PC-3 (cell line): ENCODE measurements around the gene TMEM87B.

ENCODE experiments used
- EZH2 ChIP-seq: fragments of 300-600 bp; sonication (generic); IDR thresholded peaks from one replicate; pipeline ENCODE4 v1.6.1; 2017; ENCODE audit warnings: antibody characterized with exemption, mild to moderate bottlenecking, low read length; ENCODE audit not compliant: unreplicated experiment
- EZH2phosphoT487 ChIP-seq: fragments of 300-600 bp; sonication (generic); IDR thresholded peaks from 2 replicates; pipeline ENCODE4 v1.6.1; 2018; ENCODE audit warnings: mild to moderate bottlenecking, antibody characterized with exemption, low read length, borderline replicate concordance
- TF ChIP-seq, protein P1 (sequence below): fragments of 300-600 bp; sonication (generic); conservative IDR thresholded peaks from 2 replicates; pipeline ENCODE4 v1.5.1; 2017; ENCODE audit warnings: antibody characterized with exemption, low read depth, mild to moderate bottlenecking, low read length

DNA sequence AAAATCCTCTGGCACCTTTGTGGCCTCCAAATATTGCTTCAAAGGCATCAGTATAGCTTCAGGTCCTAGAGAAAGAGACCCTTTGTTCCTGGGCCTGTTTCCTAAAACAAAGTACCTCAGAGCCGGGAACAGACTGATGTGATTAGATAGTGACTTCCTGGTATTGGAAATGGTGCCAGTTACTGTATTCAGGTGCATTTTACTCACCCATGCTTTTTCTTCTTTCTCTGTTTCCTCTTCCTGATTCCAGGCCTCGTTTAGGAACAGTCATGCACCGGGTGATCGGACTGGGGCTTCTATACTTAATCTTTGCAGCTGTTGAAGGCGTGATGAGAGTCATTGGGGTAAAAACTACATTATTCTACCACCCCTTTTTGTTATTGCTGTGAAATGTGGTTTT is 34.3 kb downstream of the TMEM87B start:
- TF ChIP-seq EZH2: no peak
- TF ChIP-seq, protein P1, sequence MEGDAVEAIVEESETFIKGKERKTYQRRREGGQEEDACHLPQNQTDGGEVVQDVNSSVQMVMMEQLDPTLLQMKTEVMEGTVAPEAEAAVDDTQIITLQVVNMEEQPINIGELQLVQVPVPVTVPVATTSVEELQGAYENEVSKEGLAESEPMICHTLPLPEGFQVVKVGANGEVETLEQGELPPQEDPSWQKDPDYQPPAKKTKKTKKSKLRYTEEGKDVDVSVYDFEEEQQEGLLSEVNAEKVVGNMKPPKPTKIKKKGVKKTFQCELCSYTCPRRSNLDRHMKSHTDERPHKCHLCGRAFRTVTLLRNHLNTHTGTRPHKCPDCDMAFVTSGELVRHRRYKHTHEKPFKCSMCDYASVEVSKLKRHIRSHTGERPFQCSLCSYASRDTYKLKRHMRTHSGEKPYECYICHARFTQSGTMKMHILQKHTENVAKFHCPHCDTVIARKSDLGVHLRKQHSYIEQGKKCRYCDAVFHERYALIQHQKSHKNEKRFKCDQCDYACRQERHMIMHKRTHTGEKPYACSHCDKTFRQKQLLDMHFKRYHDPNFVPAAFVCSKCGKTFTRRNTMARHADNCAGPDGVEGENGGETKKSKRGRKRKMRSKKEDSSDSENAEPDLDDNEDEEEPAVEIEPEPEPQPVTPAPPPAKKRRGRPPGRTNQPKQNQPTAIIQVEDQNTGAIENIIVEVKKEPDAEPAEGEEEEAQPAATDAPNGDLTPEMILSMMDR: no peak
- no peak for TF ChIP-seq EZH2phosphoT487
